GM23338 (cell line): ENCODE results near the gene PTPRF.

ENCODE experiments used
- CREB1 ChIP-seq: fragments of 250-450 bp; sonication (Bioruptor Pico); IDR thresholded peaks from 2 replicates; pipeline ENCODE4 v1.5.0; 2020; ENCODE audit warnings: low read depth, mild to moderate bottlenecking, moderate library complexity
- CTCF ChIP-seq, 2 experiments: fragments of 200-600 bp in 1 of 2; sonication (generic) in 1 of 2; conservative IDR thresholded peaks; 2 replicates each; pipeline versions ENCODE4 v1.5.1 to v1.6.1; 2016 to 2017; ENCODE audit warnings: antibody characterized with exemption in 2 of 2, low read depth in 2 of 2, mild to moderate bottlenecking in 2 of 2, moderate library complexity in 1 of 2
- EZH2 ChIP-seq: fragments of 200-600 bp; sonication (generic); IDR thresholded peaks from one replicate; pipeline ENCODE4 v1.8.0; 2017; ENCODE audit warnings: antibody characterized with exemption, mild to moderate bottlenecking, low read depth; ENCODE audit not compliant: unreplicated experiment
- EZH2phosphoT487 ChIP-seq: fragments of 200-600 bp; sonication (generic); IDR thresholded peaks from one replicate; pipeline ENCODE4 v1.8.1; 2018; ENCODE audit warnings: antibody characterized with exemption; ENCODE audit not compliant: unreplicated experiment
- JUNB ChIP-seq: IDR thresholded peaks from one replicate; pipeline ENCODE4 v1.6.1; 2016; ENCODE audit warnings: antibody characterized with exemption; ENCODE audit not compliant: unreplicated experiment
- NANOG ChIP-seq: IDR thresholded peaks from 2 replicates; pipeline ENCODE4 v1.6.1; 2016; ENCODE audit warnings: antibody characterized with exemption, borderline replicate concordance
- POLR2AphosphoS5 ChIP-seq: IDR thresholded peaks from 2 replicates; pipeline ENCODE4 v1.6.1; 2016; ENCODE audit warnings: antibody characterized with exemption, low read depth
- REST ChIP-seq: IDR thresholded peaks from one replicate; pipeline ENCODE4 v1.6.1; 2018; ENCODE audit warnings: antibody characterized with exemption; ENCODE audit not compliant: unreplicated experiment
- ZNF462 ChIP-seq: fragments of 250-450 bp; sonication (Bioruptor Pico); IDR thresholded peaks from 2 replicates; pipeline ENCODE4 v1.5.0; 2020; ENCODE audit warnings: mild to moderate bottlenecking, moderate library complexity

GRCh38 chr1:43651188-43651587, 120.5 kb downstream of the PTPRF start:
- TF ChIP-seq CTCF (conservative IDR thresholded peaks at IDR 0.05; ENCODE audit: low read depth in 2 of 2): no peak
- no peak for TF ChIP-seq EZH2
- TF ChIP-seq REST: no peak
- no peak for TF ChIP-seq NANOG
- TF ChIP-seq JUNB: no peak
- TF ChIP-seq POLR2AphosphoS5: no peak
- no peak for TF ChIP-seq EZH2phosphoT487
- no peak for TF ChIP-seq ZNF462 (CRISPR knock-in tag)
- TF ChIP-seq CREB1 (CRISPR knock-in tag): no peak
